Heart right ventricle (tissue), 16 donors: Measurements from ENCODE around the gene TRPM1. TPM values are rescaled to one million over a fixed set of nuclear protein-coding genes. Genes with fewer than 3 reads are reported as not detected.

Experiments
- ATAC-seq, 8 donors: fragments of 200-7000 bp; cut with Tn5 transposase; one replicate each; pipeline ENCODE4 v1.9.1; 2020; ENCODE audit warnings: mild to moderate bottlenecking in 8 of 8, moderate library complexity in 8 of 8, moderate number of reproducible peaks in 1 of 8
- DNase-seq, 2 donors: peaks; one replicate each; pipeline ENCODE4 v3.0.0-alpha.2; 2020
- H3K27ac ChIP-seq, 10 donors: fragments of 200-600 bp; sonication (generic) in 2 of 10; one replicate each; pipeline versions ENCODE4 v1.5.0 to v1.8.0; 2020 to 2022; ENCODE audit warnings: mild to moderate bottlenecking in 3 of 10
- H3K27me3 ChIP-seq, 7 donors: fragments of 200-600 bp; one replicate each; pipeline ENCODE4 v1.8.0; 2021 to 2022; ENCODE audit warnings: mild to moderate bottlenecking in 2 of 7
- H3K36me3 ChIP-seq, 9 donors: fragments of 200-600 bp; sonication (generic) in 1 of 9; one replicate each; pipeline versions ENCODE4 v1.5.0 to v1.8.0; 2020 to 2022; ENCODE audit warnings: mild to moderate bottlenecking in 2 of 9
- H3K4me1 ChIP-seq, 9 donors: fragments of 200-600 bp; sonication (generic) in 1 of 9; one replicate each; pipeline versions ENCODE4 v1.5.0 to v1.8.0; 2020 to 2022; ENCODE audit warnings: mild to moderate bottlenecking in 4 of 9
- H3K4me3 ChIP-seq, 10 donors: fragments of 200-600 bp; sonication (generic) in 2 of 10; one replicate each; pipeline versions ENCODE4 v1.5.0 to v1.8.0; 2020 to 2022; ENCODE audit warnings: mild to moderate bottlenecking in 7 of 10, moderate library complexity in 2 of 10
- H3K9me3 ChIP-seq, 11 donors: fragments of 200-600 bp in 10 of 11; sonication (generic) in 2 of 11; one replicate each; pipeline versions ENCODE4 v1.5.0 to v1.8.0; 2013 to 2022; ENCODE audit warnings: mild to moderate bottlenecking in 2 of 11, control low read depth in 1 of 11, moderate library complexity in 1 of 11
- CTCF ChIP-seq, 9 donors: fragments of 200-600 bp; sonication (generic) in 2 of 9; IDR thresholded peaks; one replicate each; pipeline versions ENCODE4 v1.5.0 to v1.8.0; 2021 to 2022; ENCODE audit warnings: antibody characterized with exemption in 9 of 9, mild to moderate bottlenecking in 5 of 9, moderate library complexity in 1 of 9
- WGBS, 2 donors: extraction: QIAGEN DNeasy Blood & Tissue Kit; methylation state at CpG; one replicate each; pipeline ENCODE4 v1.1.7; 2013; ENCODE audit warnings: inconsistent platforms in 1 of 2; 5-methylcytosine and 5-hydroxymethylcytosine counted together
- intact Hi-C, 10 donors: fragments of 100-400 bp; cut with DNase I; formaldehyde crosslinking; loops; one replicate each; pipeline versions ENCODE4 v1.11.1 to v1.14.2; 2022
- polyA plus RNA-seq, 2 donors: library from polyadenylated mRNA; stranded (reverse); fragments of 200-250 nt; gene quantifications; one replicate each; pipeline ENCODE4 v1.2.3, GENCODE V29; 2013
- total RNA-seq, 10 donors: library from RNA; stranded (reverse); fragmentation: NEBNext Ultra II Directional in 3 of 10; extraction: Animal tissue kit (Norgen Biotek cat#: 25700) in 3 of 10; gene quantifications; one replicate each; pipeline versions ENCODE4 v1.2.1 to v1.2.4, GENCODE V29; 2021 to 2023
- donor health status: Arrhythmogenic right ventricular cardiomyopathy.
- donor health status: ischemic (EF 13 %, LVEDD 7.1; RV severe dilation, severe dysfunction).
- donor health status: healthy with polysubstance abuse.
- donor health status: DM: no; HTN: yes; CAD: no.
- donor health status: DM: no; HTN: no; CAD: no.
- donor health status: ischemic (EF 25% LVEDD 6.9; RV normal size, moderate dysfunction).
- donor health status: ischemic (EF 25% LVEDD 5.7; RV mildly dilated, moderate dysfunction).
- donor health status: healthy.
- donor health status: DM: yes; HTN: yes; CAD: no.
- donor health status: Ischemic cardiomyopathy.
- donor health status: ischemic (EF 35%, LVEDD 5.7; RV mildly dilated, moderate dysfunction).
- donor health status: nonischemic (EF 11% LVEDD 7.7; RV severe dilation, severe dysfunction).
- donor health status: DM: yes; HTN: yes; CAD: no.
- donor health status: PGD.
- donor health status: ischemic (EF 29% LVEDD 5.4; RV normal size, mild dysfunction).
- donor health status: nonischemic (EF 23%, LVEDD 6.1; RV moderate dilation, normal function).

TRPM1 gene
- total and polyA plus RNA-seq, 12 donors, result 0.06 TPM; not detected in 11

- Histone ChIP-seq H3K36me3 (no peaks in the 10 kb centered on the region), H3K4me1 (peaks cover 0 to 21% (median 8%) of the 10 kb centered on the region in 9 donors), H3K9me3 (no peaks in the 10 kb centered on the region), H3K4me3 (no peak overlapping the region), H3K27me3 (peaks cover 0 to 16% (median 0%) of the 10 kb centered on the region in 7 donors), H3K27ac (no peak overlapping the region)
- TF ChIP-seq CTCF (IDR thresholded peaks at IDR 0.05), result no peak
- DNase-seq (no peak), ATAC-seq (no peak)
- WGBS, 2 donors, result 80 to 82% methylated on average over 2 of the region's 2 CpGs
- intact Hi-C loops, result no loop called here
Observed at GRCh38 chr15:31079519-31079918, 22.0 kb downstream of the TRPM1 start.

GRCh38 chr15:31078471-31078870 is 23.1 kb downstream of the TRPM1 start:
- Histone ChIP-seq H3K9me3 (peaks cover 0 to 7% (median 0%) of the 10 kb centered on the region in 11 donors), H3K27ac (no peak overlapping the region), H3K27me3 (peaks cover 0 to 16% (median 0%) of the 10 kb centered on the region in 7 donors), H3K4me1 (peaks cover 0 to 16% (median 4%) of the 10 kb centered on the region in 9 donors), H3K36me3 (no peaks in the 10 kb centered on the region), H3K4me3 (no peak overlapping the region)
- intact Hi-C loops, result no loop called here
- DNase-seq (no peak), ATAC-seq (no peak)
- no peak for TF ChIP-seq CTCF (IDR thresholded peaks at IDR 0.05)
- WGBS, 2 donors, result 65 to 74% methylated on average over 8 of the region's 8 CpGs

GRCh38 chr15:31077941-31078340 is 23.6 kb downstream of the TRPM1 start:
- Histone ChIP-seq H3K9me3 (peaks cover 0 to 11% (median 0%) of the 10 kb centered on the region in 11 donors), H3K27me3 (peaks cover 0 to 15% (median 0%) of the 10 kb centered on the region in 7 donors)
- no peak for DNase-seq

GRCh38 chr15:31077181-31077580 is 24.3 kb downstream of the TRPM1 start:
- Histone ChIP-seq H3K9me3 (peaks cover 0 to 11% (median 0%) of the 10 kb centered on the region in 11 donors), H3K4me1 (peaks cover 0 to 12% (median 0%) of the 10 kb centered on the region in 9 donors), H3K36me3 (no peaks in the 10 kb centered on the region), H3K27me3 (peaks cover 0 to 7% (median 0%) of the 10 kb centered on the region in 7 donors), H3K27ac (no peak overlapping the region), H3K4me3 (no peak overlapping the region)
- 55 to 58% methylated on average over 4 of the region's 4 CpGs for WGBS, 2 donors
- TF ChIP-seq CTCF (IDR thresholded peaks at IDR 0.05), result no peak
- ATAC-seq, result no peak
- intact Hi-C loops, result no loop called here
- no peak for DNase-seq

More at GRCh38 chr15:31077941-31078340, 23.6 kb downstream of the TRPM1 start:
- Histone ChIP-seq H3K36me3 (no peaks in the 10 kb centered on the region), H3K4me3 (no peak overlapping the region), H3K27ac (no peak overlapping the region), H3K4me1 (peaks cover 0 to 12% (median 0%) of the 10 kb centered on the region in 9 donors)
- no peak for ATAC-seq
- intact Hi-C loops, result no loop called here
- TF ChIP-seq CTCF (IDR thresholded peaks at IDR 0.05), result no peak
- WGBS, 2 donors, result 85 to 90% methylated on average over 7 of the region's 7 CpGs
